Activated CD4-positive, CD25-positive, alpha-beta regulatory T cell treated with anti-CD3 and anti-CD28 coated beads, Interleukin-2, amount 50 U/mL, for 24 hours (primary cell): ENCODE measurements around the gene DARS2.

Source experiments
- ATAC-seq, 2 donors: fragments of 150-1000 bp; cut with Tn5 transposase; one replicate each; pipeline ENCODE4 v1.10.0; 2021; ENCODE audit warnings: mild to moderate bottlenecking in 1 of 2, moderate library complexity in 1 of 2

The DARS2 gene

GRCh38 chr1:173889885-173890284 is 65.4 kb downstream of the DARS2 start:
- ATAC-seq = no peak

GRCh38 chr1:173893611-173894010 is 69.1 kb downstream of the DARS2 start:
- no peak for ATAC-seq

GRCh38 chr1:173894189-173894588 is 69.7 kb downstream of the DARS2 start:
- no peak for ATAC-seq

GRCh38 chr1:173900427-173900826 is 76.0 kb downstream of the DARS2 start:
- no peak for ATAC-seq

GRCh38 chr1:173900992-173901391 is 76.5 kb downstream of the DARS2 start:
- ATAC-seq = no peak

- ATAC-seq = no peak
These were observed 79.5 kb downstream of the DARS2 start for GRCh38 chr1:173903827-173904531.
